GM06990 (cell line): ENCODE measurements around the gene CLEC3B.

Experiments
- DNase-seq: peaks from one replicate; pipeline ENCODE4 v3.0.0-alpha.2; 2011; ENCODE audit not compliant: insufficient read length; ENCODE audit errors: extremely low read depth
- H3K27me3 ChIP-seq: replicated peaks from 2 replicates; pipeline ENCODE4 v1.6.0; 2011; ENCODE audit warnings: low read length; ENCODE audit not compliant: control insufficient read depth, insufficient read depth
- H3K36me3 ChIP-seq: 2 replicates; pipeline ENCODE4 v1.5.1; 2011; ENCODE audit warnings: low read length; ENCODE audit not compliant: control insufficient read depth, insufficient read depth
- H3K4me3 ChIP-seq: replicated peaks from 2 replicates; pipeline ENCODE4 v1.5.1; 2011; ENCODE audit warnings: low read depth, mild to moderate bottlenecking, control low read depth, low read length
- CTCF ChIP-seq: IDR thresholded peaks from 2 replicates; pipeline ENCODE4 v1.5.1; 2011; ENCODE audit warnings: low read length, control low read depth, mild to moderate bottlenecking, inconsistent platforms; ENCODE audit not compliant: insufficient read depth, poor library complexity, severe bottlenecking

Gene CLEC3B

DNA sequence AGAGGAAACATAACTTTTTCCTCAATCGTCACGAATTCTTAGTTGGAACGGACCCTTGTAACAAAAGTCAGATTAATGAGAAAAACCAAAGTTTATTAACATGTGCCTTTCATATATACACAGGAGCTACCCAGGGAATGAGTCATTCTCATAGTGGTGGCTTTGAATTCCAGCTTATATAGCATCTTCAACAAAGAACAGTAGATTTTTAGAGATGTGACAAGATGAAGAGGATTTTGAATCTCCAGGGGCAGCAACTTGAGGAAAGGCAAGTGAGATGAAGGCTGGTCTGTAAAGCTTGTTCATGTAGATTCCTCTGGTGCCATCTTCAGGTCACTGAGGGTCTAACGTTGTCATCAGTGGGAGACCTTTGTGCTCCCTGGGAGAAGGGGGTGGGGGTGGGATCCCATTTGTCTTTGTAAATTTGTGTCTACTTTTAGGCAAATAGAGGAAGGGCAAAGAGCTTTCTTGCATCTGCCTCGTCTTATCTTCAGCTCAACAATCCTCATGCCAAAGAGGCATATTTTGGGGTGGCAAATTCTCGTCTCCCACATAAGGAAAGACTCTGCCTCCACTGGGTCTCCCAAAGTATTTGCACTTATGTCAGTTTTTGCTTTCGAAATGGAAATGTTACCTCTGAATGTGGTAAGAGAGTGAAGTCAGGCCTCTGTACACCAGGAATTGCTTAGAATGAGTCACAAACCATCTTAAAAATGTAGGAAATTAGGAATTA is 29.5 kb downstream of the CLEC3B start:
- DNase-seq: no peak
- TF ChIP-seq CTCF: peak; percentile 40

GRCh38 chr3:45056608-45057301 is 30.7 kb downstream of the CLEC3B start:
- Histone ChIP-seq H3K27me3 (no peaks in the 10 kb centered on the region), H3K4me3 (no peak overlapping the region), H3K36me3 (no peaks in the 10 kb centered on the region)
- no peak for TF ChIP-seq CTCF
- no peak for DNase-seq

More for the DNA sequence above, 29.5 kb downstream of the CLEC3B start:
- Histone ChIP-seq H3K27me3 (no peaks in the 10 kb centered on the region), H3K4me3 (no peak overlapping the region), H3K36me3 (no peaks in the 10 kb centered on the region)

DNA sequence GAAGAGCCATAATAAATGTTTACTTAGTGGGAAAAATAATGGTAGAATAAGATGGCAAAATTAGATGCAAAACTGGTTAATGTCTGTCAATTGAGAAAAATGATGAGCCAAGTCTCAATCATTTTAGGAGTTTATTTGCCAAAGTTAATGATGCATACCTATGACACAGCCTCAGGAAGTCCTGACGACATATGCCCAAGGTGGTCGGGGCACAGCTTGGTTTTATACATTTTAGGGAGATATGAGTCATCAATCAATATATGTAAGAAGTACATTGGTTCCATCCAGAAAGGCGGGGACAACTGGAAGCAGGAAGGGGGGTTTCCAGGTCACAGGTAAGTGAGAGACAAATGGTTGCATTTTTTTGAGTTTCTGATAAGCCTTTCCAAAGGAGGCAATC is 31.5 kb downstream of the CLEC3B start:
- no peak for DNase-seq
- H3K36me3 ChIP-seq: no peaks in the 10 kb centered on the region
- H3K27me3 ChIP-seq: no peaks in the 10 kb centered on the region
- H3K4me3 ChIP-seq: no peak overlapping the region
- no peak for TF ChIP-seq CTCF

GRCh38 chr3:45059132-45059531 is 33.0 kb downstream of the CLEC3B start:
- TF ChIP-seq CTCF: no peak
- Histone ChIP-seq H3K36me3 (no peaks in the 10 kb centered on the region), H3K4me3 (no peak overlapping the region), H3K27me3 (no peaks in the 10 kb centered on the region)
- DNase-seq: no peak

DNA sequence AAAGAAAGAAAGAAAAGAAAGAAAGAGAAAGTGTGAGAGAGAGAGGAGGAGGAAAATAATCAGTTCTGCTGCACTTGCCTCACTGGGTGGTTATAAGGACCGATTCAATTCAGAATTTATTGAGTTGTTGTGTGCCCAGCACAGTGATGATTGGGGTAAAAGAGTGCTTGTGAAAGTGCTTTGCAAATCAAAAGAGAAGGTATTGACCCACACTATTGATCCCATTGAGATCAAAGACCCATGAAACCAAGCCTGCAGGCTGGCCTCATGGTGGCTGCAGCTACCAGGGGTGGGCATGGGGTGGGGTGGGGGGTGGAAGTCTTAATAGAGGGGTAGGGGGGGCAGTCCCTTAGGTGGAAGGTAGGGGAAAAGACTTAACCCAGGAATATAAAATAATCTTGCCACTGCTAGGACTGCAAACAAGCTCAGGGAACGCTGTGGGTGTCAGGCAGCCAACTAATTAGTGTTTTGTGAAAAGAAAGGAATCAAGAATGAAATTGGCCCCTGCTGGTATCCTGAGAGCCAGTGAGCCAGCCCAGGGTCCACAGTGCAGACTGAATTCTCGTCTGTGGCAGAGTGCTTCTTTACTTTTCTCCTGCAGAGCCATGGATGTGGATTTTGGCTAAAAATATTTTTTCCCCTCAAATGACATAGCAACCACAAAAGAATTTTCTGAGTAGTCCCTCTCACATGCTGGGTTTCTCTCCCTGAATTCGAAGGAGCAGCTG is 34.2 kb downstream of the CLEC3B start:
- Histone ChIP-seq H3K36me3 (no peaks in the 10 kb centered on the region), H3K27me3 (no peaks in the 10 kb centered on the region), H3K4me3 (no peak overlapping the region)
- DNase-seq: no peak
- no peak for TF ChIP-seq CTCF
